PC-9 (cell line): ENCODE measurements around the gene BCAT1.

ENCODE experiments used
- EZH2 ChIP-seq: fragments of 200-600 bp; sonication (generic); IDR thresholded peaks from 2 replicates; pipeline ENCODE4 v1.8.0; 2017; ENCODE audit warnings: antibody characterized with exemption, low read depth
- TF ChIP-seq, protein P1 (sequence below): fragments of 200-600 bp; sonication (generic); conservative IDR thresholded peaks from 2 replicates; pipeline ENCODE4 v1.6.1; 2017; ENCODE audit warnings: mixed run types, antibody characterized with exemption, mild to moderate bottlenecking, moderate library complexity

DNA sequence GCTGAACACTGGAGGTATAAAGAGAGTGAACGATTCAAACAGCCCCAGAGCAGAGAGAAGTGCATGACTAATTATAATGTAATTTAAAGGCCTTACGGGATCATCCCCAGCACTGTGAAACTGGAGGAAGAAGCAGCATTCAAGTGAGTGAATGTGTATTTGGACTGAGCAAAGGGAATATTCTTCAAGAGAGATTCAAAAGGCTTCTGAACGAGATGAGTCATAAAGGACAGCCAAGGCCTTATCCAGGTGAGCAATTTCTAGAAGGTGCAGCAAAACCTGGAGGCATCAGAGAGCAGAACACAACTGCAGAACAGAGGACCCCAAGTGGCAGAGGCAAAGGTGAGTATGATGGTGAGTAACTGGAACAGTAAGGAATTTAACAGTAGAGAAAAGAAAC is 127.2 kb downstream of the BCAT1 start:
- TF ChIP-seq, protein P1, sequence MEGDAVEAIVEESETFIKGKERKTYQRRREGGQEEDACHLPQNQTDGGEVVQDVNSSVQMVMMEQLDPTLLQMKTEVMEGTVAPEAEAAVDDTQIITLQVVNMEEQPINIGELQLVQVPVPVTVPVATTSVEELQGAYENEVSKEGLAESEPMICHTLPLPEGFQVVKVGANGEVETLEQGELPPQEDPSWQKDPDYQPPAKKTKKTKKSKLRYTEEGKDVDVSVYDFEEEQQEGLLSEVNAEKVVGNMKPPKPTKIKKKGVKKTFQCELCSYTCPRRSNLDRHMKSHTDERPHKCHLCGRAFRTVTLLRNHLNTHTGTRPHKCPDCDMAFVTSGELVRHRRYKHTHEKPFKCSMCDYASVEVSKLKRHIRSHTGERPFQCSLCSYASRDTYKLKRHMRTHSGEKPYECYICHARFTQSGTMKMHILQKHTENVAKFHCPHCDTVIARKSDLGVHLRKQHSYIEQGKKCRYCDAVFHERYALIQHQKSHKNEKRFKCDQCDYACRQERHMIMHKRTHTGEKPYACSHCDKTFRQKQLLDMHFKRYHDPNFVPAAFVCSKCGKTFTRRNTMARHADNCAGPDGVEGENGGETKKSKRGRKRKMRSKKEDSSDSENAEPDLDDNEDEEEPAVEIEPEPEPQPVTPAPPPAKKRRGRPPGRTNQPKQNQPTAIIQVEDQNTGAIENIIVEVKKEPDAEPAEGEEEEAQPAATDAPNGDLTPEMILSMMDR: no peak
- TF ChIP-seq EZH2: no peak
